ENCODE data around the gene IL1RAPL1. TPM values are rescaled to one million over a fixed set of nuclear protein-coding genes. Genes with fewer than 3 reads are reported as not detected.

The IL1RAPL1 gene
- total RNA-seq, 1 donor from 2014 or later, result not detected

DNA sequence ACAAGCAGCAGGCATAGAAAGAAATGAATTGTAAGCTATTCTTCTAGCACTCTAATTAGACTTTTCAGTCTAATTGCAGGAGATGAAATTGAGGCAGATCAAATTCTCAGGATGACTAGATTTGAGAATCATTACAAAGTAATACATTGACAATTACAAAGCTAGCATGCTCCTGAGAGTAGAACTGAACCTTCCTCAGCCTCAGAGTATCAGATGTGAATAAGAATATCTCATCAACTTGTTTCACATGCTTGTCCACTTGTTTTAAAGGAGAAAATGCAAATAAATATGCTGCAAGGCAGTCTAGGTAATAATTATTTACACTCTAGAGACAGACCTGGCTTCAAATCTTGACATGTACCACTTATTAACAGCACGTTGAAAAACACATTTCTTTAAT, 1137.1 kb downstream of the IL1RAPL1 start:
- no peak overlapping the region for H3K4me3 ChIP-seq
- H3K4me1 ChIP-seq, result no peaks in the 10 kb centered on the region
- DNase-seq (ENCODE audit: low spot score in 2 of 2), result no peak
- H3K36me3 ChIP-seq, result no peaks in the 10 kb centered on the region
- H3K9me3 ChIP-seq, result no peaks in the 10 kb centered on the region
- intact Hi-C loops (cut with DNase I), result no loop called here
- TF ChIP-seq, protein P1, sequence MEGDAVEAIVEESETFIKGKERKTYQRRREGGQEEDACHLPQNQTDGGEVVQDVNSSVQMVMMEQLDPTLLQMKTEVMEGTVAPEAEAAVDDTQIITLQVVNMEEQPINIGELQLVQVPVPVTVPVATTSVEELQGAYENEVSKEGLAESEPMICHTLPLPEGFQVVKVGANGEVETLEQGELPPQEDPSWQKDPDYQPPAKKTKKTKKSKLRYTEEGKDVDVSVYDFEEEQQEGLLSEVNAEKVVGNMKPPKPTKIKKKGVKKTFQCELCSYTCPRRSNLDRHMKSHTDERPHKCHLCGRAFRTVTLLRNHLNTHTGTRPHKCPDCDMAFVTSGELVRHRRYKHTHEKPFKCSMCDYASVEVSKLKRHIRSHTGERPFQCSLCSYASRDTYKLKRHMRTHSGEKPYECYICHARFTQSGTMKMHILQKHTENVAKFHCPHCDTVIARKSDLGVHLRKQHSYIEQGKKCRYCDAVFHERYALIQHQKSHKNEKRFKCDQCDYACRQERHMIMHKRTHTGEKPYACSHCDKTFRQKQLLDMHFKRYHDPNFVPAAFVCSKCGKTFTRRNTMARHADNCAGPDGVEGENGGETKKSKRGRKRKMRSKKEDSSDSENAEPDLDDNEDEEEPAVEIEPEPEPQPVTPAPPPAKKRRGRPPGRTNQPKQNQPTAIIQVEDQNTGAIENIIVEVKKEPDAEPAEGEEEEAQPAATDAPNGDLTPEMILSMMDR (IDR thresholded peaks at IDR 0.05), result no peak
- H3K27me3 ChIP-seq, result no peaks in the 10 kb centered on the region
- no peak overlapping the region for H3K27ac ChIP-seq

DNA sequence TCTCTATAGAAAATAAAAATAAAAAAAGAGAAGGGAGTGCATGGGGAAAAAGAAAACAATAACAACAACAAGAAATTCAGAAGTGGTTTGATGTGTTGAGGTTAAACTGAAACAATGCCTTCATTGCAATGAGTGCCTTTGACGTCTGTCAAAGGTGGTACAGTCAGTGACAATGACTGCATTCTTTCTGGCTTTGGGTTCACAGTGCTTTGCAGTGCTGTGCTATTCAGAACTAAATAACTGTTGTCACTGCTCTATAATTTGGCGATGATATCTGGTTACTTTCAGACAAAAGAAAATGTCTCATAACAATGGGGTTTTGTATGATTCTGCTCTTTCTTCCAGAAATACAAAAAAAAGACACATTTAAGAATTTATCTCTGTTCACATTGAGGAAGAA, 1139.6 kb downstream of the IL1RAPL1 start:
- Histone ChIP-seq H3K27ac (no peak overlapping the region), H3K36me3 (no peaks in the 10 kb centered on the region), H3K27me3 (no peaks in the 10 kb centered on the region), H3K4me1 (no peaks in the 10 kb centered on the region), H3K4me3 (no peak overlapping the region), H3K9me3 (no peaks in the 10 kb centered on the region)
- DNase-seq (ENCODE audit: low spot score in 2 of 2), result no peak
- TF ChIP-seq, protein P1 (IDR thresholded peaks at IDR 0.05), result no peak
- intact Hi-C loops (cut with DNase I), result no loop called here

DNA sequence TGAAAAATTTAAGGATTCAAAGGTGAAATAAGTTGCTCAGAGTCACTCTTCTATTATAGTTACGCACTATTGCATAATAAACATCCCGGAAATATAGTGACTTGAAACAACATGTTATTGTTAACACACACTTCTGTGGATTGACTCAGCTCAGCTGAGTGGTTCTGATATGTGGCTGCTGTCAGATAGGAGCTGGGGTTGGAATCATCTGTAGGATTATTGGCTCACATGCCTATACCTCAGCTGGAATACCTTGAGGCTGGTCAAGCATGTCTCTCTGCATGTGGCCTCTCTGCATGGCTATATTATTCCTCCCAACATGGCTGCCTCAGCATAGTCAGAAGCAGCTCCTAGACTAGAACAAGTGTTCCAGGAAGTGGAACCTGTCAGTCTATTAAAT, 1141.4 kb downstream of the IL1RAPL1 start:
- H3K36me3 ChIP-seq, result no peaks in the 10 kb centered on the region
- H3K4me3 ChIP-seq, result no peak overlapping the region
- no peak for DNase-seq (ENCODE audit: low spot score in 2 of 2)
- TF ChIP-seq, protein P1 (IDR thresholded peaks at IDR 0.05), result no peak
- H3K9me3 ChIP-seq, result no peaks in the 10 kb centered on the region
- H3K4me1 ChIP-seq, result no peaks in the 10 kb centered on the region
- no peak overlapping the region for H3K27ac ChIP-seq
- no peaks in the 10 kb centered on the region for H3K27me3 ChIP-seq
- intact Hi-C loops (cut with DNase I), result no loop called here

DNA sequence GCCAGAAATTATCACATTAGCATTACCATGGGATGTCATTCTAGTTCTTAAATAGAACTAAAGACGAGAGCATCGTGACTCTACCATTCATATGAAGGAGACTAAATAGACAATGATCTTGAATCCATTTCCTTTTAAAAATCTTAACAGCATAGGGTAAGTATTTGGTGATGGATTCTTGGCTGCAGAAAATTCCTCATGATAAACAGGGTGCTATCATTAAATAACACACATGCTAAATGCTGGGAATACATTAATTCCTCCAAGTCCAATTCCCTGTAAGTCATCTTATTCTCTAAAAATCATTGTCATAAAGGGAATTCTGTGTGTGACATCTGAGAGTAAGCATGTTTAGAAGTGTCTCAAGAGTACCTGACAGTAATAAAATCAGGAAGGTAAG, 1157.7 kb downstream of the IL1RAPL1 start:
- H3K27ac ChIP-seq, result no peak overlapping the region
- H3K36me3 ChIP-seq, result no peaks in the 10 kb centered on the region
- H3K9me3 ChIP-seq, result no peaks in the 10 kb centered on the region
- intact Hi-C loops (cut with DNase I), result no loop called here
- no peaks in the 10 kb centered on the region for H3K4me1 ChIP-seq
- TF ChIP-seq, protein P1 (IDR thresholded peaks at IDR 0.05), result no peak
- no peak for DNase-seq (ENCODE audit: low spot score in 2 of 2)
- H3K27me3 ChIP-seq, result no peaks in the 10 kb centered on the region
- no peak overlapping the region for H3K4me3 ChIP-seq

DNA sequence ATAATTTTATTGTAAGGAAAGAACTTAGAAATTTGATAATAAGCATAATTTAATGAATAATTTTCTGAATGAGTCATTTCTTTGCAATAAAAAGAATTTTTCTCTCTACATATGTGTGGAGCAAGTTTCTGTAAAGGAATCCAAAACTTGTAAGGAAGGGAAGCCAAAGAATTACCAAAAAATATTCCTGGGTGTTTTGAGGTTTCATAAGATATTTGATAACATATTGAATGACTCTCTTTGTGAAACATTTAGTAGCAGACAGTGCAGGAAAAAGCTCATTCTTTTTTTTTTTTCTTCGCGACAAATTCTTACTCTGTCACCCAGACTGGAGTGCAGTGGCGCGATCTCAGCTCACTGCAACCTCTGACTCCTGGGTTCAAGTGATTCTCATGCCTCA, 1159.1 kb downstream of the IL1RAPL1 start:
- no peaks in the 10 kb centered on the region for H3K27me3 ChIP-seq
- no peak overlapping the region for H3K4me3 ChIP-seq
- TF ChIP-seq, protein P1 (IDR thresholded peaks at IDR 0.05), result no peak
- H3K36me3 ChIP-seq, result no peaks in the 10 kb centered on the region
- H3K4me1 ChIP-seq, result no peaks in the 10 kb centered on the region
- intact Hi-C loops (cut with DNase I), result no loop called here
- no peak for DNase-seq (ENCODE audit: low spot score in 2 of 2)
- no peak overlapping the region for H3K27ac ChIP-seq
- H3K9me3 ChIP-seq, result no peaks in the 10 kb centered on the region

DNA sequence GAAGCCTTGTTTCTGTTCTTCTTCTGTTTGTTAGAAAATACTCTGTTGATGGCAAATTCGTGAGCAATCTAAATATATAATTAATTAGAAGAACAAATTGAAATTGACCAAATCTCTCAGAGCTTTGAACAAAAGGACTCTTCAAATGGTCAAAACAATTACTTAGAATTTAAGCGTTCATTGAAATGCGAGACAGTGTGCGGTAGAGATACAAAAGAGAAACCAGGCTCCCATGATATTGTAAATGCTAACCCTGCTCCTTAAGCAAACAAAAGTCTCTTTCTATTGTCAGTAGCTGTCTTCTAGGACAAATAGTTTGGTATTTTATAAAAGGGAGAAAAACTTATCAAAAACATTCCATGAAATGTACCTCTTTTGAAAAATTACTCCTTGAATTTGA, 1174.8 kb downstream of the IL1RAPL1 start:
- intact Hi-C loops (cut with DNase I), result no loop called here
- TF ChIP-seq, protein P1 (IDR thresholded peaks at IDR 0.05), result no peak
- no peak for DNase-seq (ENCODE audit: low spot score in 2 of 2)

More for the DNA sequence above, 1174.8 kb downstream of the IL1RAPL1 start:
- Histone ChIP-seq H3K27ac (no peak overlapping the region), H3K9me3 (no peaks in the 10 kb centered on the region), H3K4me3 (no peak overlapping the region), H3K36me3 (no peaks in the 10 kb centered on the region), H3K27me3 (no peaks in the 10 kb centered on the region), H3K4me1 (no peaks in the 10 kb centered on the region)
